Measurements from ENCODE around the gene PRKCE. TPM values are rescaled to one million over a fixed set of nuclear protein-coding genes. Genes with fewer than 3 reads are reported as not detected.
A peak's percentile ranks its signal among the peaks of the same experiment; 100 is the strongest.

The PRKCE gene
- polyA plus RNA-seq, 1 donor = 8.7 TPM

DNA sequence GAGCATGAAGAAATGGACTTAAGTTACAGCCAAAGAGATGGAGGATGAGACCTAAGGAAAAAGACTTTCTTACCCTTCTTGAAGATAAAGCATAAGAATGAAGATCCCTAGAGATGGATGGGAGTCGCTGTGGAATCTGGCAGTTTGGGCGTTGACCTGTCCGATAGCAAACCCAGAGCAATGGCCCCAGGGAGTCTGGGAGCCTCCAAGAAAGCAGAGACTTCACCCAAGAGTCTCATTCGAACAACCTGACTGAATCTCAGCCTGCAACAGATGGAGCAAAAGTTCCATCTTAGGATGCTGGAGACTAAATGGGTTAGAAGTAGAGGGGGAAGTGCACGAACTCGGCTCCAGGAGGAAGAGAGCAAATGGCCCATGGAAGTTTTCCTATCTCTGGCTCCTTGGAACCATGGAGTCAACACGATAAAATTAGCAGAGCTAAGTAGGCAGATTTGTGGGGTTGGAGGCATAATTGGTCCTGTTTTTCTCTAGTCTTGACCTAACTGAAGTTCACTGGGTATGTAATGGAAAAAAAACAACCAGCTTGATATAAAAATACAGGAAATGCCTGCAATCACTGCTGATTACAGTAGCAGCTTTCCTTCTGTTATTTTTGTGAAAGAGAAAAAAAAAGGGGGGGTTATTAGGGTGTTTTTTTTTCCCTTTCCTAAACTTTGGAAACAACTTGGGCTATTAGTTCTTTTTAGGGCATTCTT lies 467.3 kb downstream of the PRKCE start:
- DNase-seq = peak; percentile 26

DNA sequence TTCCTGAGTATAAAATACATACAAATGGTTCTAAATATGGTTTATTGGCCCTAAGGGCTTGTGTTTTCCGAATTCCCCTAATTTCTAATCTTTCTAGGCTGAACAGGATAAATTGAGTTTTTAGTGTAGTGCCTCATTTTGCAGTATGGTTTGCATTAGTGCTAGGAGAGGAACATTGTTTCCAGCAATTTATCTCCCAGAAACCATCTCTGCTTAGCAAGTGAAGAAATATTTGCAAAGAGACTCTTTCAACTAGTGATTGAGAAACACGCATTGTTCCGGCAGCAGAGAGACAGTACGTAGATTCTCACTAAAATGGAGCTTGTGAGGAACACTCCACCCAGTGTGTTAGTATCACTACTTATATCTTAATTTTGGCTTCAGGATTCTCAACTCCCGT lies 468.0 kb downstream of the PRKCE start:
- DNase-seq = no peak

- DNase-seq = no peak
Measured at GRCh38 chr2:46120792-46121555, 469.5 kb downstream of the PRKCE start.

DNA sequence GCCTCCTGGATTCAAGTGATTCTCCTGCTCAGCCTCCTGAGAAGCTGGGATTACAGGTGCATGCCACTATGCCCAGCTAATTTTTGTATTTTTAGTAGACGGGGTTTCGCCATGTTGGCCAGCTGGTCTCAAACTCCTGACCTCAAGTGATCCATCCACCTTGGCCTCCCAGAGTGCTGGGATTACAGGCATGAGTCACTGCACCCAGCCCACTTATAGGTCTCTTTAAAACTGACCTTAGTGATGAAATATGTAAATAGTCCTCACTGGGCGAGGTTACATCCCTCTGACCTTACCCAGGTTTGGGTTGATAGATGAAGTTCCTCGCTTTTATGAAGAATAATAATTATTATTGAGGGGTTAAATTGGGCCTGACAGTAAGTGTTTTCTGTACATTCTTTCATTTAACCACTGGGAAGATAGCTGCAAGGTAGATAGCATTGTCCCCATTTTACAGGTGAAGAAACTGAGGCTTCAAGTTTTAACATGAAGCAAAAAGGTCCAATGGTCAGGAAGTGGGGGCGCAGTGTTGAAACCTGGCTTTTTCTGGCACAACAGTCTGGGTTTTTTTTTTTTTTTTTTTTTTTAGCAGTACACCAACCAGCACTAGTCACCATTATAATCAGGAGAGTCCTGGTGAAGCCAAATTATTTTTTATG lies 471.0 kb downstream of the PRKCE start:
- no peak for DNase-seq

DNA sequence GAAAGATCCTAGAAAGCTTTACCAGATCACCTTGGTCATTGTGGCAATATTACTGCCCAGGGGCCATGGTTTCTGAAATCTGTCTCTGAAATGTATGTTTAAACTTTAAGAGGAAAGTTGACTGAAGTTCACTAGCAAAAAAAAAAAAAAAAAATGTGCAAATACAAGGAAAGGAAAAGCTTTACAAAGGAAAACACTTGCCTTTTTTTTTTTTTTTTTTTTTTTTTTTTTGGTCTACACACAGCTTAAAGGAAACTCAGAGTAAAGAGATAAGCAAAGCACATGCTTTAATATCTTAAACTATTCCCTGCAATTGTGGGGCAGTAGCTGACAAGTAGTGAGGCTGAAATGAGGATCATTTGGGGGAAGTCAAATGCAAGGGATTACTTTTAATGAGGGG lies 471.5 kb downstream of the PRKCE start:
- DNase-seq = no peak

DNA sequence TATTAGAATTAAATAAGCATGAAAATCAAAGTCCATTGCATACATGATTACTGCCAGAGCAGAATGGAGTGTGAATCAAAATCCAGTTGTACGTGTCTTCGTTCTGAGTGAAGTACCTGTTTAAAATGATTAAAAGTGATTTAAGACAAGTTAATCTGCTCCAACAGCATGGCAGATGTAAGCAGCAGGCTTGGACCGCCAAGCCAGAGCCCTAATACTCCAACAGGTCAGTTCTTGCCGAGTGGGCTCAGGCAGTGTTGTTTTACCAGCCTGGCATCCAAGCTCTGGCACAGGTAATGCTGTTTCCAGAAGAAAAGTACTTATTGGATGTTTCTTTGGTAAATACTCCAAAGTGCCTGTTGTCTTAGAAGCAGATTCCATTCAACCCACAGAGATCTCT lies 474.3 kb downstream of the PRKCE start:
- DNase-seq = no peak

GRCh38 chr2:46126571-46126970 lies 475.1 kb downstream of the PRKCE start:
- no peak for DNase-seq

DNA sequence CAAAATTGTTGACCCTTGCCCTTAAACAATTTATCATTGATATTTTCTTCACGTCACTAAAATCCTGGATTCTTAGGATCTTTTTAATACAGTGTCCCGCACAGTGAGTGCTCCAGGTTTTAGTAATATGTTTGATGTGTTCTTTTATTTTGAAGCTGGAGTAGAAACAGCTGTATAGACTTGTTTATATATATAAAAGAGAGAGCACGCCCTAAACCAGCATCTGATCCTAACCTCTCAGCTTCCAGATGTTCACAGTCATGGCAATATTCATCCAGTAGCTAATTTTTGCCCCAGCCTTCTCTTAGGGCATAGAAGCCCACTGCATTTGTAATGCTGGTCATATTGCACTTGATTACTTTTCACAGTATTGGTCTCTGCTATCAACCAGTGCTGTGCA lies 475.7 kb downstream of the PRKCE start:
- no peak for DNase-seq

- DNase-seq = no peak
Measured at GRCh38 chr2:46130511-46130910, 479.0 kb downstream of the PRKCE start.

GRCh38 chr2:46132996-46133395 lies 481.5 kb downstream of the PRKCE start:
- DNase-seq = no peak

DNA sequence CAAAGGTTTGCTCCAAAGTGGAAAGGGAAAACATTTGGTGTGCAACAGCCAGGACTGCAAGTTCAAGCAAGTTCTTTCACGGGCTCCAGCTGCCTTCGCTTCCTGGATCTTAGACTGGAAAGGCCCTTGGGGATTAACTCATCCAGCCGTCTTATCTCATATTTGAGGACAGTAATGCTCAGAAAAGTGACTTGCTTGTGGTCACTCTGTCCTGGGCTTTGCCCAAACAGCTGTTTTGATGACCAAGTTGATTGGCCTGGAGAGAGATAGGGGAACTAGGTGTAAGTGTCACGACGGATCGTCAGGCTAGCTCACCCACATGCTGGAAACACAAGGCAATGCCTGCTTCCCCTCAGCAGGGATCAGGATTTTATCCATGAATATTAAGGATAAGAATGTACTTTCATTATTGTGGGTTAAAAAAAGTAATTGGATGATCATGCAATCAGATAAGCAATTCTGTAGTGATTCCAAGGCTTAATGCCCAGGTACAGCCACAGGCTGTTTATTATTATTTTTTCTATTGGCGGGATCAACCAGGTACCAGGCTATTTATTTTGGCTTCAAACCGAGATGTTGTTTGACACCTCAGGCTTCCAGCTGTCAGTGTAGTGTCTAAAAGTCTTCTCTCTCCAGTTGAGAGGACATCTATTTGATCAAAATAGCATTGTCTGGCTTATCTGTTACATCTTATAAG lies 483.2 kb downstream of the PRKCE start:
- DNase-seq = peak; percentile 42

DNA sequence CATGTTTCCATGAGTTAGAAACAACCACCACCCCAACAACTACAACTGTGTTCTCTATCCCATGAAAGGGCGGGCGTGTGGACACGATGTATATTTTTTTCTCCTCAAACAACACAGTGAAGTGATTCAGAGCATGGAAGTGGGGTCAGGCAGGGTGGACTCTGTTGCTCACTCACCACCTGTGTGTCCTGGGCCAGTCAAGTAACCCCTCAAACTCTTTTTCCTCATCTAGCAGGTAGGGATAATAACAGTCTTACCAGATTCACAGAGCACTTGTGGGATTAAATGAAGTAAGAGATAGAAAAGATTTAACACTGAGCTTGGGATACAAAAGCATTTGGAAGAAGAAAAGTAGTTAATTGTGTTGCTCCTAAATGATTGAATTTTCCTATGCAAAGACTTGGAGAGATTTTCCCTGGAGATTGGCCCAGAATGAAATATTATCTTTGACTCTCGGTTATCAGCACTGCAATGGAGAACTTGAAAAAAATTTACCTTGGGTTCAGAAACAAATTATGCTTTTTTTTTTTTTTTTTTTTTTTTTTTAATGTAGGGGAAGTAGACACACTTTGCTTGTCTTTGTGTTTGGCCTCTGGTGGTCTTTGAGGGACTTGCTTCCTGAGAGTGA lies 483.9 kb downstream of the PRKCE start:
- DNase-seq = no peak

- no peak for DNase-seq
Measured at GRCh38 chr2:46135958-46136357, 484.5 kb downstream of the PRKCE start.

DNA sequence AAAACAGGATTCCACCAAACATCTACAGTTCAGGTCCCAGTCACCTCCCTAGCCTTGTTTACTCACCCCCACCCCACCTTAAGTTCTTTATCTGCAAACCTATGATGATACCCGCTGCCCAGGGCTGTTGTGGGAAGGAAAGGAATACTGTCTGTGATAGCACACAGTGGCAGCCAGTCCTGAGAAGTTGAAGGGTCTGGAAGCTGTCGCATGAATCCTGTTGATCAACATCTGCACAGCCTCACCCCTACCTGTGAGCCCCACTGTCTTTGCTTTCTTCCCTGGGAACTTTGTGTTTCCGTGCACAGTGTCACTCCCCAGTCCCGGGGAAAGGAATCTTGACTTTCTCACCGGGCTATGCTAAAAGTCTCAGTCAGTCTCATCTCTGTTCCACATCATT lies 485.0 kb downstream of the PRKCE start:
- DNase-seq = no peak

- no peak for DNase-seq
Measured at GRCh38 chr2:46136953-46137352, 485.5 kb downstream of the PRKCE start.

DNA sequence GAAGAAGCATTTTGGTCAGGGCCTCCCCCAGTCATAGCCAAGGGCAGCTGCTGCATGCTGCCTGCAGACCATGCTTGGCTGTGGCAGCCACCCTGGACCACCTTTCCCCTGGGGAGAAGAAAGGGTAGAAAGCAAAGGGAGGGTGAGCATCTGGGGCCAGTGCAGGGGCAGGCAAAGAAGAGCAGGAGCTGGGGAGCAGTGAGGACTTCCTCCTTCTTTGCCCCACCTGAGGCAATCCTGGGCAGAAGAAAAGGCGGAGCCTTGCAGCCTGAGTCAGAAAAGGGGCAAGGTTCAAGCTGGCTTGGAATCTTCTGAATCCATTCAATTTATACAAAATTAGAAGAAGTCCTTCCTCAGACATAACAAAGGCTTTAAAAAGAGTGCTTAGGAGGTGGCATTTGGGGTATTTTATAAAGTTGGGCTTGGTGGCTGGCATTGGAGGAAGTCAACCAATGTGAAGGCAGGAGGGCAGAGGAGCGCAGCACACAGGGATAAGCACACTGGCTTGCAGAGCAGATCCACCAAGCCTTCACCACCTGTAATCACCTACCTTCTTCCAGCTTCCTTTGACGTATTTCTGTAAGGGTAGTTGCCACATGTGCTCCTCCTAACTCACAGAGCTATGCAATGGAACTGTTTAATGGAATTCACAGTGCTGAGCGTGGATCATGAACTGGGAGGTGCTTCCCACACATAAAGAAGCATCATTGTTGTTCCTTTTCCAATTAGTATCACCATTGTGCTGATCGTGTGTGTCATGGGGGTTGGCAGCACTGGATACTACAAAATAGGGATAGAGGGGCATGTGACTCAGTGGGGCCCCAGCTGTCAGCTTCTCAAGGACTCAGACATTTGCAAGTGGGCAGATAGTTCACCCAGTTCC lies 491.3 kb downstream of the PRKCE start:
- DNase-seq = no peak

DNA sequence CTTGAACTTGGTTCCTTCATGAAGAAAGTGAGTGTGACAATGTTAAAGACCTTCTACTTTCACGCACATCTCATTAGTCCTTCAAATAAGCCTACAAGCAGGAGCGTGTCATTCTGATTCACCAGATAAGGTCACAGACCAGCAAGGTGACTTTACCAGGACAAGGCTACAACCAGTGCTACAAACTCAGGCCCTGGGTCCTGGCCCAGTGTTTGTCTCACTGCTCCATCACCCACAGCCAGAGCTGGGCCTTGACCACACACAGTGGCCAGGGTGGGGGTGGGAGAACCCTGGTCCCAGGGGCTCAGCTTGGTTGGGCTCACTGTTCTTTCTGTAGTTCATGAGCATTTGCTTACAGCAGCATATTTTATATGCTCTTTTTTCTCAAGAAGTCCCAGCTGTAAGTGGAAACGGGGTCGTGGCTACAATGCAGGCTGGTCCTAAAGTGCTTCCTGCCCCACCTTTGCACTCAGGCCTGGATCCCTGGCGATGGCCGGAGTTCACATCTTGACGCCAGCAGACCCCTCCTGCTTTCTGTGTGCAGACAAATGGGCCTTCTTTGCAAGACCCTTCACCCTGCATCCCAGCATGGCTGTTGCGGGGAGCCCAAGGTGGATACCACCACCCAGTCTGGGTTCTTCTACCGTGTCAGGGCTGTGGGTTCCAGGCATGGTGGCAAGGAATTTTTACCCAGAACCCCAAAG lies 492.1 kb downstream of the PRKCE start:
- no peak for DNase-seq

GRCh38 chr2:46144133-46144800 lies 492.8 kb downstream of the PRKCE start:
- DNase-seq = no peak

- DNase-seq = no peak
Measured at GRCh38 chr2:46145017-46145416, 493.5 kb downstream of the PRKCE start.

GRCh38 chr2:46145840-46146239 lies 494.4 kb downstream of the PRKCE start:
- DNase-seq = no peak
